MM.1S (cell line): Measurements from ENCODE around the gene ATP10B.

Source experiments
- DNase-seq: peaks from one replicate; pipeline ENCODE4 v3.0.0-alpha.2; 2015
- H2AFZ ChIP-seq: fragments of 300-600 bp; sonication (generic); 2 replicates; pipeline ENCODE4 v1.6.0; 2016; ENCODE audit warnings: antibody characterized with exemption, low read length
- H3F3A ChIP-seq: fragments of 300-600 bp; sonication (generic); 2 replicates; pipeline ENCODE4 v1.6.1; 2016; ENCODE audit warnings: mild to moderate bottlenecking, antibody characterized with exemption, low read length, moderate library complexity, mixed read lengths; ENCODE audit not compliant: insufficient read depth
- H3K27ac ChIP-seq: fragments of 300-600 bp; sonication (generic); 2 replicates; pipeline ENCODE4 v1.5.1; 2016; ENCODE audit warnings: mild to moderate bottlenecking, low read length
- H3K27me3 ChIP-seq: fragments of 300-600 bp; sonication (generic); replicated peaks from 2 replicates; pipeline ENCODE4 v1.6.0; 2016; ENCODE audit warnings: low read length; ENCODE audit not compliant: insufficient read depth
- H3K36me3 ChIP-seq: fragments of 300-600 bp; sonication (generic); replicated peaks from 2 replicates; pipeline ENCODE4 v1.6.1; 2016; ENCODE audit warnings: mild to moderate bottlenecking, low read length, mixed read lengths; ENCODE audit not compliant: insufficient read depth
- H3K4me1 ChIP-seq: fragments of 300-600 bp; sonication (generic); 2 replicates; pipeline ENCODE4 v1.6.1; 2016; ENCODE audit warnings: low read length, mixed read lengths
- H3K4me2 ChIP-seq: fragments of 300-600 bp; sonication (generic); 2 replicates; pipeline ENCODE4 v1.6.0; 2016; ENCODE audit warnings: low read depth, low read length
- H3K4me3 ChIP-seq: fragments of 300-600 bp; sonication (generic); 2 replicates; pipeline ENCODE4 v1.5.1; 2016; ENCODE audit warnings: low read length, mixed read lengths
- H3K79me2 ChIP-seq: fragments of 300-600 bp; sonication (generic); 2 replicates; pipeline ENCODE4 v1.6.1; 2016; ENCODE audit warnings: mixed run types, low read length, mixed read lengths
- H3K9ac ChIP-seq: fragments of 300-600 bp; sonication (generic); 2 replicates; pipeline ENCODE4 v1.6.1; 2016; ENCODE audit warnings: low read length, mixed read lengths
- H3K9me2 ChIP-seq: fragments of 300-600 bp; sonication (generic); replicated peaks from 2 replicates; pipeline ENCODE4 v1.6.1; 2016; ENCODE audit warnings: mild to moderate bottlenecking, low read length, mixed read lengths; ENCODE audit not compliant: insufficient read depth
- H3K9me3 ChIP-seq: fragments of 300-600 bp; sonication (generic); replicated peaks from 2 replicates; pipeline ENCODE4 v1.6.1; 2016; ENCODE audit warnings: mild to moderate bottlenecking, low read length, mixed read lengths; ENCODE audit not compliant: insufficient read depth
- H4K20me1 ChIP-seq: fragments of 300-600 bp; sonication (generic); 2 replicates; pipeline ENCODE4 v1.6.1; 2016; ENCODE audit warnings: mild to moderate bottlenecking, low read length, moderate library complexity, mixed read lengths; ENCODE audit not compliant: insufficient read depth
- EZH2 ChIP-seq: fragments of 300-600 bp; sonication (generic); optimal IDR thresholded peaks from 2 replicates; pipeline ENCODE3; 2017; ENCODE audit warnings: low read depth, mild to moderate bottlenecking, antibody characterized with exemption, low read length, mixed read lengths
- EZH2phosphoT487 ChIP-seq: fragments of 300-600 bp; sonication (generic); IDR thresholded peaks from 2 replicates; pipeline ENCODE4 v1.6.1; 2018; ENCODE audit warnings: antibody characterized with exemption, low read length
- TF ChIP-seq, protein P1 (sequence below): fragments of 300-600 bp; sonication (generic); IDR thresholded peaks from 2 replicates; pipeline ENCODE4 v1.5.1; 2016; ENCODE audit warnings: antibody characterized with exemption, low read length, mixed read lengths

The ATP10B gene

GRCh38 chr5:160694896-160695295 lies 157.1 kb downstream of the ATP10B start:
- no peaks in the 10 kb centered on the region for H3F3A ChIP-seq
- H3K9me3 ChIP-seq, result no peaks in the 10 kb centered on the region
- H3K36me3 ChIP-seq, result no peaks in the 10 kb centered on the region
- H3K27ac ChIP-seq, result no peak overlapping the region
- H3K4me3 ChIP-seq, result no peak overlapping the region
- no peaks in the 10 kb centered on the region for H3K4me1 ChIP-seq
- H3K27me3 ChIP-seq, result no peaks in the 10 kb centered on the region
- DNase-seq, result no peak
- no peaks in the 10 kb centered on the region for H3K79me2 ChIP-seq
- H4K20me1 ChIP-seq, result no peaks in the 10 kb centered on the region
- H3K4me2 ChIP-seq, result no peak overlapping the region
- TF ChIP-seq EZH2phosphoT487 (no peak), EZH2 (no peak)
- TF ChIP-seq, protein P1, sequence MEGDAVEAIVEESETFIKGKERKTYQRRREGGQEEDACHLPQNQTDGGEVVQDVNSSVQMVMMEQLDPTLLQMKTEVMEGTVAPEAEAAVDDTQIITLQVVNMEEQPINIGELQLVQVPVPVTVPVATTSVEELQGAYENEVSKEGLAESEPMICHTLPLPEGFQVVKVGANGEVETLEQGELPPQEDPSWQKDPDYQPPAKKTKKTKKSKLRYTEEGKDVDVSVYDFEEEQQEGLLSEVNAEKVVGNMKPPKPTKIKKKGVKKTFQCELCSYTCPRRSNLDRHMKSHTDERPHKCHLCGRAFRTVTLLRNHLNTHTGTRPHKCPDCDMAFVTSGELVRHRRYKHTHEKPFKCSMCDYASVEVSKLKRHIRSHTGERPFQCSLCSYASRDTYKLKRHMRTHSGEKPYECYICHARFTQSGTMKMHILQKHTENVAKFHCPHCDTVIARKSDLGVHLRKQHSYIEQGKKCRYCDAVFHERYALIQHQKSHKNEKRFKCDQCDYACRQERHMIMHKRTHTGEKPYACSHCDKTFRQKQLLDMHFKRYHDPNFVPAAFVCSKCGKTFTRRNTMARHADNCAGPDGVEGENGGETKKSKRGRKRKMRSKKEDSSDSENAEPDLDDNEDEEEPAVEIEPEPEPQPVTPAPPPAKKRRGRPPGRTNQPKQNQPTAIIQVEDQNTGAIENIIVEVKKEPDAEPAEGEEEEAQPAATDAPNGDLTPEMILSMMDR, result no peak
- H3K9me2 ChIP-seq, result no peaks in the 10 kb centered on the region
- H3K9ac ChIP-seq, result no peak overlapping the region
- H2AFZ ChIP-seq, result no peak overlapping the region

DNA sequence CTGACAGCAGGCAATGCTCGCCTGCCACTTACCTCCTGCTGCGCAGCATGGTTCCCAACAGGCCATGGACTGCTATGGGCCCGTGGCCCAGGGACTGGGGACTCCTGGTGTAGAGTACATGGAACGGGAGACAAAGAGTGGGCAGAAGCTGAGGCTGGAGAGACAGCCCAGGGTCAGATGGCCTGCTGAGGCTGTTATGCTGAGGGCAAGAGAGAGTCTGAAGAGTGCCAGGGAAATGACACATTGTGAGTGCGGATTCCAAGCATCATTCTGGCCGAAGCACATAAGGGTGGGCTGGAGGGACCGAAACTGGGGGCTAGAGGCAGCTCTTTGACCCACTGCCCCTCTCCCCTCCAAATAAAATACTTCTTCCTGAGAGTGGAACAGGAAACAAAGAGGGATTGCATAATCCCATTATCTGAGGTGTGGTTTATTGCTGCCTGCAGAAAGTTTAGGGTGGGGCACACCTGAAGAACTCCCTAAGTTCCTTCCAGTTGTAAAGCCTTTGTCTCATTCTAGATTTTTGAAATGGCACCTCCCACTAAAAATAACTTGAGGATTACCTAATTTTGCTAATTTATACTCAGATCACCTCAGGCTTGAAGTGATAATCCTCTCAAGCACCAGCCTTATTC lies 158.1 kb downstream of the ATP10B start:
- no peaks in the 10 kb centered on the region for H3K9me2 ChIP-seq
- no peak overlapping the region for H3K9ac ChIP-seq
- no peaks in the 10 kb centered on the region for H3F3A ChIP-seq
- no peaks in the 10 kb centered on the region for H3K4me1 ChIP-seq
- H2AFZ ChIP-seq, result no peak overlapping the region
- no peak for DNase-seq
- H3K79me2 ChIP-seq, result no peaks in the 10 kb centered on the region
- no peak overlapping the region for H3K27ac ChIP-seq
- no peaks in the 10 kb centered on the region for H3K36me3 ChIP-seq
- H4K20me1 ChIP-seq, result no peaks in the 10 kb centered on the region
- no peaks in the 10 kb centered on the region for H3K27me3 ChIP-seq
- H3K4me2 ChIP-seq, result no peak overlapping the region
- no peaks in the 10 kb centered on the region for H3K9me3 ChIP-seq
- no peak overlapping the region for H3K4me3 ChIP-seq
- TF ChIP-seq EZH2phosphoT487 (no peak), EZH2 (no peak)
- TF ChIP-seq, protein P1, result no peak

DNA sequence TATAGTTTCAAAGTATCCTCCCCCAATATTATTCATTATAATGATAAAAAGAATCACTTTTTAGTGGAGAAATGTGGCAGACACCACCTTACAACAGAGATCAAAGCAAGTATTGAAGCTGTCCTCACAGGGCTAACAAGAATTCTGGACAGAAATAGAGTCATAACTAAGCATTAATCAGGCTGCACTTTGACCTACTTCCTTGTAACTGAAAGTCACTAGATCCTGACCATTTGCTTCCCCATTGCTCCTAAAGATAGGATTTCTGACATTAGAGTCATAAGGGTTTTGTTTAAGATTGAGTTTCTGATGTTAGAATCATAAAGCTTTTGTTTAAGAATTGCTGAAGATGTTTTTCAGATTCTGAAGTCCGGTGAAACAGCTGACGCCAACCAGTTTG lies 159.7 kb downstream of the ATP10B start:
- Histone ChIP-seq H3K9me3 (no peaks in the 10 kb centered on the region), H3F3A (no peaks in the 10 kb centered on the region), H4K20me1 (no peaks in the 10 kb centered on the region), H3K27ac (no peak overlapping the region), H3K4me1 (no peaks in the 10 kb centered on the region), H3K79me2 (no peaks in the 10 kb centered on the region), H3K9ac (no peak overlapping the region), H3K9me2 (no peaks in the 10 kb centered on the region), H3K4me3 (no peak overlapping the region), H2AFZ (no peak overlapping the region), H3K27me3 (no peaks in the 10 kb centered on the region), H3K36me3 (no peaks in the 10 kb centered on the region), H3K4me2 (no peak overlapping the region)
- TF ChIP-seq EZH2, result no peak
- no peak for TF ChIP-seq EZH2phosphoT487
- TF ChIP-seq, protein P1, result no peak
- DNase-seq, result no peak
